Activated gamma-delta T cell treated with anti-CD3 and anti-CD28 coated beads, Interleukin-2, amount 50 U/mL, for 16 hours (primary cell): ENCODE results near the gene SUSD3.
"Not testable (repeated sequence)": the region's sequence is repeated elsewhere in the genome, so short reads cannot be mapped to it uniquely, and the experiment has no call there.

Source experiments
- DNase-seq: peaks from one replicate; pipeline ENCODE4 v3.0.0-alpha.2; 2020; ENCODE audit warnings: low read depth

The SUSD3 gene

DNA sequence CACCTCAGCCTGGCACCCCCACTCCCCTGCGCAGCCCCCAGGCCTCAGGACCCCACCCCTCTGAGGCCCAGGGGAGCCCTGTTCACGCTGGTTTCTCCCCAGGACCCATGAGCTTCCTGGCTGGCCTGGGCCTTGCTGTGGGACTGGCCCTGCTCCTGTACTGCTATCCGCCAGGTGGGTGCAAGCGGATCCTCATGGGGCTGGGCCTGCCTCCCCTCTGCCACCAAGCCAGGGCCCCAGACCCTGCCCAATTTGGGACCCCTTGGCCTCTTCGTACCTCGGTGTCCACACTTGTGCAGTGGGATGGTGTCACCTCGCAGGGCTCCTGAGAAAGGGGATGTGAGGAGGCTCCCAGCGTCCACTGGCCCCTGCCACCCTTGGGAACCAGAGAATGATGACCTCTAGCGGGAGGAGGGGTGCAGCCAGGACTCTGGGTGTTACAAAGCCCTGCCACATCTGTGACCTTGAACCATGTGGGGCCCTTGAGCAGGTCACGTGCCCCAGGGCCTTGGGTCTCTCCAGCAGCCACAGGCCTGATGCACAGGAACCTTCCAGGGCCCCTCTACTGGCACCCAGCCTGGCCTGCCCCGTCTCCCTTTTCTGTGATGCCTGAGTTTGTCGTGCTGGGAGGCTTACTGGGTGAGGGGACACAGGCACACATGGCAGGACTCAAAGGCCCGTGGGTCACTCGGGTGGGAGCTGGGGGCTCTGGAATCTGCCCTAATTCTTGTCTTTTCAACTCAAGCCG, 53.8 kb downstream of the SUSD3 start:
- no peak for DNase-seq

DNA sequence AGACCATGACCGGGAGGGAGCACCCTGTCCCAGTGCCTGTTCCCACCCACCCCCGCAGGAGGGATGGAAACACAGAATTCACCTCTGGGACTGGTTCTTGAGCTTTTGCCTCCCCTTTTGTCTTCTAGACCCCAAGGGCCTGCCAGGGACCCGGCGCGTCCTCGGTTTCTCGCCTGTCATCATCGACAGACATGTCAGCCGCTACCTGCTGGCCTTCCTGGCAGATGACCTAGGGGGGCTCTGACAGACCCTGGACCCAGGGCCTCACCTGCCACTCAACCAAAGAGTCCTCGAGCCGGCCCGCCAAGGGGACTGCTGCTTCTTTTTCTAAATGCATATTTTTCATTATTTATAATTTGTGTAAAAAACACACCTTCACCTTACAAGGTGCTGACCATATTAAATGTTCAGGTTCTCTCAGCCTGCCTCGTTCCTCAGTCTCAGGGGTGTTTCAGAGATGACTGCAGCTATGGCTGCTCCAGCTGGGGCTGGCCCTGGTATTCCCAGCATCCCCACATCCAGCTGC, 54.4 kb downstream of the SUSD3 start:
- no peak for DNase-seq

DNA sequence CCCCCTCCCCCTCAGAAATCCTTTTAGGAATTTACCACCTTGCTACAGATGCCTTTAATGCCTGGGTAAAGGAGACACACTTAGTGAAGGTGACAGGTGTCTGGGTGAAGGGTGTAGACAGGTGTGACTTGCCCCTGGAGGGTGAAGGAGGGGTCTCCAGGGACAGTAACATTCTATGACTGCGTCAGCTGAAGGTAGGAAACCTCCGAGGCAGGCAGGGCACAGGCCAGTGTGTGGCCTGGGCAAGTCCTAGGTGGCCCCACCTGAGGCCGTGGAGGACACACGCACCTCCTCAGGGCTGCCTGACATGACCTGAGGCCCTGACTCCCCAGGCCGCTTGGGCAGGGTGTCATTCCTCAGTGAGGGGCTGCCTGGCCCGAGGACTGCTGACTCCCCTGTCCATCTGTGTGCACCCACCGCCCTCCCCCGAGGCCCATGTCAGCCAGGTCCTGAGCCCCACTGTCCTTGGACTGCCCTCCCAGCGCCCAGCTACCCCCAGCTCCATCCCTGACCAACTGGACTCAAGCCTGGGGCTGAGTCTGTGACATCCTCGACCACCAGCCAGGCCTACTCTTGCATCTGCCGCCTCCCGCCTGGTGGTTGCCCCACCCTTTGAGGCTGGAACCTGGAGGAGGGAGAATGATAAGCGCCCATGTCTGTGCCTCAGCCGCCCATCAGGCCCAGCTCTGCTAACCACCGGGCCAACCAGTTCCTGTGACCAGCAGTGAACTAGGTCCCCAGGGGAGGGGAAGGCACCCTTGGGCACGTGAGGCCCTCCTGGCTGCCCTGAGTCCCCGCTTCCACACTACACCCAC, 55.9 kb downstream of the SUSD3 start:
- DNase-seq, result no peak

- DNase-seq, result no peak
These were observed 56.5 kb downstream of the SUSD3 start for GRCh38 chr9:93114984-93115335.

- no peak for DNase-seq
These were observed 57.1 kb downstream of the SUSD3 start for GRCh38 chr9:93115486-93116071.

DNA sequence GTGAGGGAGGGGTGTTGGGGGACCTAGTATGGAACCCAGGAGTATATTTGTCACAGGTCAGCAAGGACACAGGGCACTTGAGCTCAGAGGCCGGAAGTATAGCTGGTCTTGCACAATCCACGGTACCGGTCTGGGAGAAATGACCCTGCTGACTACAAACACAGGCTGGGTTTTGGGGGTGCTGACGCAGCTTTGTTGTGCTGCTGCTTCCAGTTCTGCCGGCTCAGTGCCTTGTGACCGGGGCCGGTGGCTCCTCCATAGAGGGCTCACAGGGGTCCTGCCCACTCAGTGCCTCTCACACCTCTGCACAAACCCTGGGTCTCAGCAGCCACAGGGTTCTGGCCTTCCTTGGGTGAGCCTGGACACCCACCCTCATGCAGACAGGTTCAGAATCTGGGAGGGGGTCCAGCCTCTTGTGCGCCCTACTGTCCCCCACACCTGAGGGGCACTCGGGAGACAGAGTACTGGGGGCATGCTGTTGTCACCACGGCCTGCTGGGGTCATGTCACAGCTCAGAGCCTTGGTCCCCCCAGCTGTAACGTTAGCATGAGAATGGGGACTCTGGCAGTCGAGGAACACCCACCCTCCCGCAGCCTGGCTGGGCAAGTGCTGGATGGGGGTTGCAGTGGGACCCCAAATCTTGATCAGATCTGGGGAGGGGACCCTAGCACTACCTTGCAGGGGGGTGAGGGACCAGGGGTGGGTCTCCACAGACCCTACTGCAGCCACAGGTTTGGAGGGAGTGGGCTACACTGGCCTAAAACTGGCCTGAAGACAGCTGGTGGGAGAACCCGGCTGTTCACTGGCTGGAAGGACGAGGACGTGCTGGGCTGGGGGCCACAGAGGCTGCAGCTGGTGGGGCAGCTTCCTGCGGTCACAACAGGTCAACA, 57.8 kb downstream of the SUSD3 start:
- no peak for DNase-seq

DNA sequence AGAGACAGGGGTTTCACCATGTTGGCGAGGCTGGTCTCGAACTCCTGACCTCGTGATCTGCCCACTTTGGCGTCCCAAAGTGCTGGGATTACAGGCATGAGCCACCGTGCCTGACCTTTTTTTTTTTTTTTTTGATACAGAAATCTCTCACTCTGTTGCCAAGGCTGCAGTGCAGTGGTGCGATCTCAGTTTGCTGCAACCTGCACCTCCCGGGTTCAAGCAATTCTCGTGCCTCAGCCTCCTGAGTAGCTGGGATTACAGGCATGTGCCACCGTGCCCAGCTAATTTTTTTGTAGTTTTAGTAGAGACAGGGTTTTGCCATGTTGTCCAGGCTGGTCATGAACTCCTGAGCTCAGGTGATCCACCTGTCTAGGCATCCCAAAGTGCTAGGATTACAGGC, 59.0 kb downstream of the SUSD3 start:
- DNase-seq, result not testable (repeated sequence)

DNA sequence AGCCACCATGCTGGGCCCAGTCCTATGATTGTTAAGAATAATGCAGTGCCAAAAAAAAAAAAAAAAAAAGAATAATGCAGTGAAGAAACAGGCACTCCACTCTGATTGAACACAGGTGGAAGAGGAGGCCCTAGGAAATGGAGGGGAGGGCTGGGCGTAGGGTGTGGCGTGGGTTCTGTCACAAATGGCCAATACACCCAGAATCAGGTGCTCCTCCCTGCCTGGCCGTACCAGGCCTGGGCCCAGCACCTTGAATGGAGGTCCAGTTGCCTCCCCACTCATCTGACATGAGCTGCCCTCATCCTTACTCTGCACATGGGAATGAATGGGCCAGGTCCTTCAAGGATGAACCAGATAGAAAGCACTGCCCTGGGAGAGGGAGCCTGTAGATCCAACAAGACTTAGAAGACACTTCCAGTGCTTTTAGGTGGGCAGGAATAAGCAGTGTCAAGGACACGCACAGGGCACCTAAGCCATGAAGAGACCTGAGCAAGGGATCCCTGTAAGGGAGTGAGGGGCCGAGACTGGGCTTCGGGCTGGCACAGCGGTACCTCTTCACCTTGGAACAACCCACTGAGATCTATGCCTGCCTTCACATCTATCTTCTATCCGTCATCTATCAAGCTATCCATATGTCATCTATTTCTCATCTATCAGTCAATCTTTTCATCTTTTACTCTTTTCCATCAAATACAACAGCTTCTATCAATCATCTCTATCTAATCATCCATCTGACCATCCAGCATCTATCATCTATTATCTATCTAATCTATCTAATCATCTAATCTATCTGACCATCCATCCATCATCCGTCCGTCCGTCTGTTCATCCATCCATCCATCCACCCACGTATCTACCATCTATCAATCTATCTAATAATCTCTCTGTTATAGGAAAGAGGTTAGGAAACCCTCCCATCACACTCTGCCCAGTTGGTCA, 59.7 kb downstream of the SUSD3 start:
- no peak for DNase-seq

DNA sequence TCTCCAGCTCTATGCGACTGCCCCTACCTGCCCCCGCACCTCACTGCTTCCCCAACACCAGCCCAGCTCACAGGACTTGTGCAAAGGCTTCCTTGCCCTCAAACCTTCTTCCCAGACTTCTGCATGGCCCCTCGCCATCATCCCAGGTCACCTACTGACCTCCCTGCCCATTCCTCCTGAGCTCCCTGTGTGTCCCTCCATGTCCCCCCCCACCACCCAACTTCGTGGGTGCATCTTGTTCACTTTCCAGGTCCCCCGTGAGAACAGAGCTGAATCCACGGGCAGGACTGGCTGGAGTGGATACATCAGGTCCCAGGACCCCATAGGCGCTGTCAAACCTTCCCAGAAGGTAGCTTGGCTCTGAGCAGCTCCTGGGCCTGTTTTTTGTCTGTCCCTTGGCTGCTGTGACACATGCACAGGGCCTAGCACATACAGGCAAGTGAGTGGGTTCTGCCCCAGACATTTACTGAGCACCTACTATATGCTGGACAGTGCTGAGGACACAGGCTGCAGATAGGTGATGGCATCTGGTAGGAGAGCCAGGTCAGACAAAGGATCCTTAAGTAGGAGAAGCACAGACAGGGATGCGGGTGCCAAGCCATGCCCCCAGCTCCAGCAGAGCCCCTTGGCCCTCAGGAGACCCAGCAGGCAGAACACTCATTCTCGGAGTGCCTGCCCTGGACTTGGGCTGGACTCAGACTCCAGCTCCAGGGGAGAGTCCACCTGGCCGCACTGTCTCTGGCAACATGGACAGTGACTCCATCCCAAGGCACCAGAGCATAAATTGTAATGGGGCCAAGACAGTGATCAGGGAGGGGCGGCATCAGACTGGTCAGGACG, 60.6 kb downstream of the SUSD3 start:
- DNase-seq, result no peak

DNA sequence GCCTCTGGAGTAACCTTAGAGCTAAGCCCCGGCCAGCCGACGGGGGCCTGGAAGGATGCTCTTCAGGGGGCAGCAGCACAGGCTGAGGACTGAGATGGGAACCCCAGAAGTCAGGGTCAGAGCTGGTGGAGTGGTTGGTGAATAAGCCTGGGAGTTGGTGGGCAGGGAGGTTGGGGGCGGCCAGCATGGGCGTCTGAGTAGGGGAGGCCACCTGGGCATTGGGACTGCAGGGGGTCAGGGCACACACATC, 61.1 kb downstream of the SUSD3 start:
- no peak for DNase-seq

- DNase-seq, result no peak
These were observed 61.7 kb downstream of the SUSD3 start for GRCh38 chr9:93119953-93120845.

GRCh38 chr9:93120846-93121315, 62.4 kb downstream of the SUSD3 start:
- no peak for DNase-seq

DNA sequence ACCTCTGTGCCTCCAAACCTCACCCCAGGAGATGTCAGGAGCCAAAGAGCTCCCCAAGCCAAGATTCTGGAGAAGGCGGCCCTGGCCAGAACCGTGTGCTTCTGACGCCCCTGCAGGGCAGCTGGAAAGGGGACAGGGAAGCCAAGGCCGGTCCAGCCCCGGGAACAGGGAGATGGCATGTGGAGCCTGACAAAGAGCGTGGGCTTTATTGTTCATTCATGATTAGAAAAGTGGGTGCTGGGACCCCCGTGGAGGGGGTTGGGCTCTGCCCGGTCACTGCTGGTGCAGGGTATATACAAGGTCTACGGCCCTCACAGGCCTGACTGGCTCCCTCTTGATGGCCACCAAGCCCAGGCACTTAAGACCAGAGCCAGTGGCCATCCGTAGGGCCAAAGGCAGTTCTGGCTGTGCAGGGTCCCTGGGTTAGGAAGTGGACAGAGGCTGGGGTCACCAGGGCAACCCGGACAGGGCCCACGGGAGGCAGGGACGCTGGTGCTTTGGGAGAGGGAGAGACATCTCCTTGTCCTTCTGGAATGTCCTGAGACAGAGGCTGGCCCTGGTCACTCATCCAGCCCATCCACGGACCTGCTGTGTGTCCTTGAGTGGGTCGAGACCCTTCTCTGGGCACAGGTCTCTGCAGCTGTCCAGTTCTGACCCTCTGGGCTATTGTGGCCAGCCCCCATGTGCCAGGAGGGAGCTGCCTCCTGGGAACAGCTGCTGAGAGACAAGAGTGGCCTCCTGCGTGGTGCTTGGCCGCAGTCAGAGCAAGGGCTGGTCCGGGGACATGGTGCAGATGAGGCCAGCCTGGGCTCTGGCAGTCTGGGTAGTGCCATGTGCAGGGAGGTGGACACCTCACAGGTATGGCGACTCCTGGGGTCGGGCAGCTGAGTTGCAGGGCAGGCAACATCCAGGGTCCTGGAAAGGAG, 63.1 kb downstream of the SUSD3 start:
- no peak for DNase-seq

DNA sequence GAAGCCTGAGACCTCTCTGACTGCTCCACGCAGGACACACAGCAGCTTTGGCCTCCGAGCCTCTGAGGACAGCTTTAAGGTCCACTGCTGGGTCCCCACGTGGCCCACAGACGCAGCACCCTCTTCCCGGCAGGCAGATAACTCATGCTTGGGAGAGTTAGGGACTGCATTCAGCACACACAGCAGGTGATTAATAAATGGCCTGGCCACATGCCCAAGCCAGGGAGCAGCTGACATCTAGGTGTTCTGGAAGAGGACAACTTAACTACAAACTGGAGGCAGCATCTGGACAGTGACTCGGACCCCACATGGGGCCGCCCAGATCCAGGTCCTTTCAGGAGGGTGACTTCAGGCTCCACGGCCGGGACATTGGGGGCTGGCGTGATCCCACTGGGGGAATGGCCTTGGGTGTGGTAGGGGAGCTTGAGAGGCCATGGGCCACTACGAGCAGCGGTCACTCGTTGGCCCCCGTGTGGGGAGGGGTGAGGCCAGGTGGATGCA, 64.3 kb downstream of the SUSD3 start:
- no peak for DNase-seq

- no peak for DNase-seq
These were observed 65.2 kb downstream of the SUSD3 start for GRCh38 chr9:93123561-93124283.

GRCh38 chr9:93124793-93125192, 66.3 kb downstream of the SUSD3 start:
- DNase-seq, result no peak

DNA sequence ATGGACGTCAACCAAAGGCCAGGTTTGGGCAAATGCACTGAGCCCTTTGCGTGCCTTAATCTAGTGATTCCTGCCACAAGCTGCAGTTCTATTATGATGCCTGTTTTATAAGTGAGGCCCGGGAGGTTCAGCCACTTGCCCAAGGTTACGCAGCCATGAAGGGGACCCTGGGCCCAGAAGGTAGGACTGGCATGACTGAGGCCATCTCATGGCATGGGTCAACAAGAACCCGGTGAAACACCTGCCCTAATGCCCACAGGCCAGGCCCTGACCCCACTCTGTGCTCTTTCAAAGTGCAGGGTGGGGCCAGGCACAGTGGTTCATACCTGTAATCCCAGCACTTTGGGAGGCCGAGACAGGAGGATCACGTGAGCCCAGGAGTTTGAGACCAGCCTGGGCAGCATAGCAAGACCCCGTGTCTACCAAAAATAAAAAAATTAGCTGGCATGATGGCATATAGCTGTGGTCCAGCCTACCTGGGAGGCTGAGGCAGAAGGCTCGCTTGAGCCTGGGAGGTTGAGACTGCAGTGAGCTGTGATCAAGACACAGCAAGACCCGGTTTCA, 66.9 kb downstream of the SUSD3 start:
- DNase-seq, result no peak
